GM12878 (cell line): ENCODE measurements around the gene APELA. TPM values are rescaled to one million over a fixed set of nuclear protein-coding genes. Genes with fewer than 3 reads are reported as not detected.

Experiments
- CBX3 ChIP-seq: fragments of 200-600 bp; sonication (generic); IDR thresholded peaks from 2 replicates; pipeline ENCODE4 v1.6.1; 2016; ENCODE audit warnings: low read depth, borderline replicate concordance
- IKZF1 ChIP-seq: fragments of 450-650 bp; conservative IDR thresholded peaks from 2 replicates; pipeline ENCODE4 v1.6.1; 2017; ENCODE audit warnings: antibody characterized with exemption, mild to moderate bottlenecking
- IKZF2 ChIP-seq, 2 experiments: fragments of 450-650 bp; IDR thresholded peaks; 2 replicates each; pipeline ENCODE4 v1.6.1; 2017; ENCODE audit warnings: mild to moderate bottlenecking in 2 of 2, moderate library complexity in 2 of 2
- NBN ChIP-seq: fragments of 450-650 bp; IDR thresholded peaks from 2 replicates; pipeline ENCODE4 v1.6.1; 2016
- POLR2AphosphoS2 ChIP-seq: IDR thresholded peaks from 2 replicates; pipeline ENCODE4 v1.6.1; 2011; ENCODE audit warnings: low read depth, mild to moderate bottlenecking, low read length, improper control_type of control experiment, moderate library complexity
- RAD21 ChIP-seq: IDR thresholded peaks from 2 replicates; pipeline ENCODE4 v1.6.1; 2011; ENCODE audit warnings: mild to moderate bottlenecking, low read depth, low read length, moderate library complexity; ENCODE audit not compliant: insufficient read depth
- SMARCA5 ChIP-seq: fragments of 450-650 bp; IDR thresholded peaks from 2 replicates; pipeline ENCODE4 v1.6.1; 2017; ENCODE audit warnings: mild to moderate bottlenecking
- SMC3 ChIP-seq: IDR thresholded peaks from 2 replicates; pipeline ENCODE4 v1.6.1; 2011; ENCODE audit warnings: low read length, improper control_type of control experiment, borderline replicate concordance
- polyA plus RNA-seq, 11 experiments: library from polyadenylated mRNA; depleted of rRNA in 4 of 11; unstranded in 6 of 11; stranded (reverse) in 5 of 11; fragments of >200 nt; fragmentation: Nextera tagmentation in 4 of 11; fragmentation: Illumina TruSeq in 1 of 11; extraction: Ambion mirVana in 4 of 11; extraction: Trizol in 1 of 11; gene quantifications; 1 replicate in 1 of 11; 2 replicates in 10 of 11; pipeline versions ENCODE4 v1.2.1 to v1.2.3, GENCODE V29; 2011 to 2016; ENCODE audit warnings: inconsistent platforms in 2 of 11, missing spikeins in 2 of 11, low read depth in 1 of 11
- total RNA-seq, 4 experiments: library from RNA; depleted of rRNA in 3 of 4; stranded (reverse); fragments of >200 nt in 3 of 4; fragmentation: Illumina TruSeq in 1 of 4; extraction: Trizol in 1 of 4; gene quantifications; 2 replicates each; pipeline versions ENCODE4 v1.2.1 to v1.2.3, GENCODE V29; 2013 to 2021
- TF ChIP-seq, protein P1 (sequence below), 3 experiments: IDR thresholded peaks in 2 of 3; conservative IDR thresholded peaks in 1 of 3; 2 replicates each; pipeline ENCODE4 v1.5.1; 2011; ENCODE audit warnings: low read depth in 3 of 3, low read length in 3 of 3, mild to moderate bottlenecking in 3 of 3, control low read depth in 2 of 3, moderate library complexity in 2 of 3, inconsistent platforms in 1 of 3, mixed read lengths in 1 of 3; ENCODE audit not compliant: control insufficient read depth in 2 of 3, insufficient read depth in 1 of 3; ENCODE audit errors: extremely low read depth in 1 of 3
- TF ChIP-seq, protein P2 (sequence below): fragments of 450-650 bp; IDR thresholded peaks from 2 replicates; pipeline ENCODE4 v1.6.1; 2016; ENCODE audit warnings: mild to moderate bottlenecking, moderate library complexity, borderline replicate concordance
- TF ChIP-seq, protein P3 (sequence below): fragments of 450-650 bp; IDR thresholded peaks from 2 replicates; pipeline ENCODE4 v1.6.1; 2017; ENCODE audit warnings: mild to moderate bottlenecking, low read depth, inconsistent platforms; ENCODE audit not compliant: poor library complexity, severe bottlenecking

The APELA gene
- total and polyA plus RNA-seq, 10 of the 15 experiments (the other 5 are each of a cell fraction or from before 2014, with no cell fraction given) = 0.79 to 6.9 (median 1.2) TPM

DNA sequence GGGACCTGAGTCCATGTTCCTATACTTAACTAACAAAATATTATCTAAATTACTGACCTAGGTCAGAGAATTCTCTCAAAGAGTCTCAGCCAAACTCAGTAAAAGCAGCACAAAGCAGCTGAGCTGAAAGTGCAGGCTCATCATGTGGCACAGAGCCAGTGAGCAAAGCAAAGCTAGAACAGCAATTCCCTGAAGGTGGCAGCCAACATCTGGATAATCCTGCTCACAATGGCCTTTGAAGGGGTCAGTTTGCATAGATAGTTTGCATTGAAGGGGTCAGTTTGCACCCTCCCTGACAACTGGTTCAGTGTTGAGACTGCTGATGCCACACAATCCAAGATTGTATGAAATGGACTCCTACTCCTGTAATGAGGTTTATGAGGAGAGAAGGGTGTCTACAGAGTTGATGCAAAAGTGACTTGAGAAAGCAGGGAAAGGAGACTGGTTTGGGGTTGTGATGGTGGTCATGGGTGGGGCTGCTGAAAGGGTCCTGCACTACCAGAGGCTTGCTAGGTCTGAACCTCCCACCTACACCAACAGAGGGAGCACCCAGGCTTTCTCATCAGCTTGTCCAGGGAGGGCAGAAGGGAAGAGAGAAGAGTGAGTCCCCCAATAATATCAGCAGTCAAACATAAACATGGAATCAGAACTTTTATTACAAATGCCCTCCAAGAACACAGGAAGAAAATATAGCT, 60.7 kb downstream of the APELA start (continued):
- TF ChIP-seq, protein P1, sequence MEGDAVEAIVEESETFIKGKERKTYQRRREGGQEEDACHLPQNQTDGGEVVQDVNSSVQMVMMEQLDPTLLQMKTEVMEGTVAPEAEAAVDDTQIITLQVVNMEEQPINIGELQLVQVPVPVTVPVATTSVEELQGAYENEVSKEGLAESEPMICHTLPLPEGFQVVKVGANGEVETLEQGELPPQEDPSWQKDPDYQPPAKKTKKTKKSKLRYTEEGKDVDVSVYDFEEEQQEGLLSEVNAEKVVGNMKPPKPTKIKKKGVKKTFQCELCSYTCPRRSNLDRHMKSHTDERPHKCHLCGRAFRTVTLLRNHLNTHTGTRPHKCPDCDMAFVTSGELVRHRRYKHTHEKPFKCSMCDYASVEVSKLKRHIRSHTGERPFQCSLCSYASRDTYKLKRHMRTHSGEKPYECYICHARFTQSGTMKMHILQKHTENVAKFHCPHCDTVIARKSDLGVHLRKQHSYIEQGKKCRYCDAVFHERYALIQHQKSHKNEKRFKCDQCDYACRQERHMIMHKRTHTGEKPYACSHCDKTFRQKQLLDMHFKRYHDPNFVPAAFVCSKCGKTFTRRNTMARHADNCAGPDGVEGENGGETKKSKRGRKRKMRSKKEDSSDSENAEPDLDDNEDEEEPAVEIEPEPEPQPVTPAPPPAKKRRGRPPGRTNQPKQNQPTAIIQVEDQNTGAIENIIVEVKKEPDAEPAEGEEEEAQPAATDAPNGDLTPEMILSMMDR (IDR thresholded peaks at IDR 0.05 in 2 of 3, conservative IDR thresholded peaks at IDR 0.05 in 1 of 3; ENCODE audit: control insufficient read depth in 2 of 3, extremely low read depth in 1 of 3, insufficient read depth in 1 of 3, low read depth in 3 of 3, low read length in 3 of 3) = peak; percentile 43 to 65 (median 56)
- TF ChIP-seq, protein P2, sequence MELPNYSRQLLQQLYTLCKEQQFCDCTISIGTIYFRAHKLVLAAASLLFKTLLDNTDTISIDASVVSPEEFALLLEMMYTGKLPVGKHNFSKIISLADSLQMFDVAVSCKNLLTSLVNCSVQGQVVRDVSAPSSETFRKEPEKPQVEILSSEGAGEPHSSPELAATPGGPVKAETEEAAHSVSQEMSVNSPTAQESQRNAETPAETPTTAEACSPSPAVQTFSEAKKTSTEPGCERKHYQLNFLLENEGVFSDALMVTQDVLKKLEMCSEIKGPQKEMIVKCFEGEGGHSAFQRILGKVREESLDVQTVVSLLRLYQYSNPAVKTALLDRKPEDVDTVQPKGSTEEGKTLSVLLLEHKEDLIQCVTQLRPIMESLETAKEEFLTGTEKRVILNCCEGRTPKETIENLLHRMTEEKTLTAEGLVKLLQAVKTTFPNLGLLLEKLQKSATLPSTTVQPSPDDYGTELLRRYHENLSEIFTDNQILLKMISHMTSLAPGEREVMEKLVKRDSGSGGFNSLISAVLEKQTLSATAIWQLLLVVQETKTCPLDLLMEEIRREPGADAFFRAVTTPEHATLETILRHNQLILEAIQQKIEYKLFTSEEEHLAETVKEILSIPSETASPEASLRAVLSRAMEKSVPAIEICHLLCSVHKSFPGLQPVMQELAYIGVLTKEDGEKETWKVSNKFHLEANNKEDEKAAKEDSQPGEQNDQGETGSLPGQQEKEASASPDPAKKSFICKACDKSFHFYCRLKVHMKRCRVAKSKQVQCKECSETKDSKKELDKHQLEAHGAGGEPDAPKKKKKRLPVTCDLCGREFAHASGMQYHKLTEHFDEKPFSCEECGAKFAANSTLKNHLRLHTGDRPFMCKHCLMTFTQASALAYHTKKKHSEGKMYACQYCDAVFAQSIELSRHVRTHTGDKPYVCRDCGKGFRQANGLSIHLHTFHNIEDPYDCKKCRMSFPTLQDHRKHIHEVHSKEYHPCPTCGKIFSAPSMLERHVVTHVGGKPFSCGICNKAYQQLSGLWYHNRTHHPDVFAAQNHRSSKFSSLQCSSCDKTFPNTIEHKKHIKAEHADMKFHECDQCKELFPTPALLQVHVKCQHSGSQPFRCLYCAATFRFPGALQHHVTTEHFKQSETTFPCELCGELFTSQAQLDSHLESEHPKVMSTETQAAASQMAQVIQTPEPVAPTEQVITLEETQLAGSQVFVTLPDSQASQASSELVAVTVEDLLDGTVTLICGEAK = no peak
- TF ChIP-seq CBX3 (no peak), SMARCA5 (peak; percentile 70; the same call in 1 of the 2 replicates), IKZF1 (peak; percentile 48; the same call in 1 of the 2 replicates), POLR2AphosphoS2 (0 out of 2 replicates have a peak, but pooled peaks have one; percentile 41), SMC3 (peak; percentile 48; the same call in 1 of the 2 replicates), IKZF2 (IDR thresholded peaks at IDR 0.05) (peak in 1 of 2 experiments; percentile 36; a peak in 1 of 4 replicates), RAD21 (peak; percentile 46; the same call in 1 of the 2 replicates), NBN (peak; percentile 55; the same call in 1 of the 2 replicates)
- TF ChIP-seq, protein P3, sequence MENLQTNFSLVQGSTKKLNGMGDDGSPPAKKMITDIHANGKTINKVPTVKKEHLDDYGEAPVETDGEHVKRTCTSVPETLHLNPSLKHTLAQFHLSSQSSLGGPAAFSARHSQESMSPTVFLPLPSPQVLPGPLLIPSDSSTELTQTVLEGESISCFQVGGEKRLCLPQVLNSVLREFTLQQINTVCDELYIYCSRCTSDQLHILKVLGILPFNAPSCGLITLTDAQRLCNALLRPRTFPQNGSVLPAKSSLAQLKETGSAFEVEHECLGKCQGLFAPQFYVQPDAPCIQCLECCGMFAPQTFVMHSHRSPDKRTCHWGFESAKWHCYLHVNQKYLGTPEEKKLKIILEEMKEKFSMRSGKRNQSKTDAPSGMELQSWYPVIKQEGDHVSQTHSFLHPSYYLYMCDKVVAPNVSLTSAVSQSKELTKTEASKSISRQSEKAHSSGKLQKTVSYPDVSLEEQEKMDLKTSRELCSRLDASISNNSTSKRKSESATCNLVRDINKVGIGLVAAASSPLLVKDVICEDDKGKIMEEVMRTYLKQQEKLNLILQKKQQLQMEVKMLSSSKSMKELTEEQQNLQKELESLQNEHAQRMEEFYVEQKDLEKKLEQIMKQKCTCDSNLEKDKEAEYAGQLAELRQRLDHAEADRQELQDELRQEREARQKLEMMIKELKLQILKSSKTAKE = peak; percentile 47
- TF ChIP-seq, all 136 proteins: peak for 14
